GM19193 (cell line): Measurements from ENCODE around the gene FOXA3.

ENCODE experiments used
- POLR2A ChIP-seq: IDR thresholded peaks from 4 replicates; pipeline ENCODE4 v1.6.1; 2011; ENCODE audit not compliant: insufficient read depth, insufficient read length; ENCODE audit errors: extremely low read depth

Gene FOXA3

GRCh38 chr19:45889210-45889885 is 25.2 kb downstream of the FOXA3 start:
- no peak for TF ChIP-seq POLR2A

GRCh38 chr19:45890877-45891276 is 26.8 kb downstream of the FOXA3 start:
- TF ChIP-seq POLR2A, result no peak

- TF ChIP-seq POLR2A, result no peak
These were observed 31.4 kb downstream of the FOXA3 start for GRCh38 chr19:45895519-45895972.

- no peak for TF ChIP-seq POLR2A
These were observed 33.2 kb downstream of the FOXA3 start for GRCh38 chr19:45897261-45897812.

GRCh38 chr19:45899253-45899652 is 35.1 kb downstream of the FOXA3 start:
- no peak for TF ChIP-seq POLR2A

GRCh38 chr19:45899919-45900589 is 35.9 kb downstream of the FOXA3 start:
- TF ChIP-seq POLR2A, result no peak

GRCh38 chr19:45900738-45901431 is 36.8 kb downstream of the FOXA3 start:
- TF ChIP-seq POLR2A, result no peak

GRCh38 chr19:45901432-45901911 is 37.3 kb downstream of the FOXA3 start:
- TF ChIP-seq POLR2A, result no peak

GRCh38 chr19:45901912-45902650 is 38.0 kb downstream of the FOXA3 start, which contains the start of gene MYPOP:
MYPOP (minus strand) TSS chr19:45902613; CDS start chr19:45901773, 840 bp downstream.
- no peak for TF ChIP-seq POLR2A

GRCh38 chr19:45902651-45903625 is 38.8 kb downstream of the FOXA3 start:
- peak; percentile 88 for TF ChIP-seq POLR2A

GRCh38 chr19:45905011-45905410 is 40.9 kb downstream of the FOXA3 start:
- TF ChIP-seq POLR2A, result no peak

GRCh38 chr19:45906221-45906620 is 42.1 kb downstream of the FOXA3 start:
- TF ChIP-seq POLR2A, result no peak

GRCh38 chr19:45908956-45909355 is 44.8 kb downstream of the FOXA3 start:
- TF ChIP-seq POLR2A, result no peak
